WTC11 (cell line): ENCODE results near the gene EYS. TPM values are rescaled to one million over a fixed set of nuclear protein-coding genes. Genes with fewer than 3 reads are reported as not detected.
"Not testable (repeated sequence)": the region's sequence is repeated elsewhere in the genome, so short reads cannot be mapped to it uniquely, and the experiment has no call there.

ENCODE experiments used
- ATAC-seq: fragments of 200-7000 bp; cut with Tn5 transposase; 2 replicates; pipeline ENCODE4 v1.10.0; 2021; ENCODE audit warnings: mild to moderate bottlenecking, moderate library complexity
- CTCF ChIA-PET: fragments of 300-600 bp; sonication (Branson Sonifier 250); formaldehyde crosslinking; loops from one replicate; lab custom pipeline; 2021; ENCODE audit warnings: antibody characterized with exemption; lab: Charles Lee
- POLR2A ChIA-PET: fragments of 350-600 bp; sonication (Branson Sonifier 250); formaldehyde crosslinking; loops from one replicate; lab custom pipeline; 2021; ENCODE audit warnings: antibody characterized with exemption; lab: Charles Lee
- DNase-seq: peaks from one replicate; pipeline ENCODE4 v3.0.0; 2021; ENCODE audit warnings: low spot score
- H3K27ac Mint-ChIP-seq: 2 replicates; pipeline ENCODE4 v1.8.0; 2021; ENCODE audit warnings: mixed read lengths
- H3K27me3 Mint-ChIP-seq: 2 replicates; pipeline ENCODE4 v1.8.0; 2021; ENCODE audit warnings: low read depth, mild to moderate bottlenecking, moderate library complexity, mixed read lengths
- H3K36me3 Mint-ChIP-seq: 2 replicates; pipeline ENCODE4 v1.8.0; 2021; ENCODE audit warnings: mixed read lengths
- H3K4me1 Mint-ChIP-seq: 2 replicates; pipeline ENCODE4 v1.8.0; 2022; ENCODE audit warnings: mixed read lengths
- H3K4me3 Mint-ChIP-seq: 2 replicates; pipeline ENCODE4 v1.8.0; 2021; ENCODE audit warnings: mild to moderate bottlenecking, moderate library complexity, mixed read lengths
- H3K9me3 Mint-ChIP-seq: 2 replicates; pipeline ENCODE4 v1.8.0; 2021; ENCODE audit warnings: mixed read lengths
- AR ChIP-seq: fragments of 250-450 bp; sonication (Bioruptor Pico); IDR thresholded peaks from 2 replicates; pipeline ENCODE4 v1.9.0; 2021; ENCODE audit warnings: mild to moderate bottlenecking
- CBFB ChIP-seq: sonication (generic); formaldehyde crosslinking; IDR thresholded peaks from 2 replicates; pipeline ENCODE4 v1.8.1; 2022; ENCODE audit warnings: mild to moderate bottlenecking, low read depth, missing genetic modification reagents
- CDX4 ChIP-seq: fragments of 250-450 bp; sonication (Bioruptor Pico); IDR thresholded peaks from 2 replicates; pipeline ENCODE4 v1.9.0; 2021; ENCODE audit warnings: moderate library complexity, mild to moderate bottlenecking, inconsistent platforms, borderline replicate concordance
- CREM ChIP-seq: sonication (generic); formaldehyde crosslinking; IDR thresholded peaks from 2 replicates; pipeline ENCODE4 v1.8.1; 2022; ENCODE audit warnings: mild to moderate bottlenecking, missing genetic modification reagents, moderate library complexity
- E2F1 ChIP-seq: sonication (generic); formaldehyde crosslinking; IDR thresholded peaks from 2 replicates; pipeline ENCODE4 v1.8.0; 2022; ENCODE audit warnings: mild to moderate bottlenecking, missing genetic modification reagents
- E2F5 ChIP-seq: sonication (generic); formaldehyde crosslinking; IDR thresholded peaks from 2 replicates; pipeline ENCODE4 v1.8.1; 2022; ENCODE audit warnings: mild to moderate bottlenecking, moderate library complexity, missing genetic modification reagents
- ERG ChIP-seq: fragments of 250-450 bp; sonication (Bioruptor Pico); IDR thresholded peaks from 2 replicates; pipeline ENCODE4 v1.8.0; 2021; ENCODE audit warnings: mild to moderate bottlenecking
- FOXP1 ChIP-seq: sonication (generic); formaldehyde crosslinking; IDR thresholded peaks from 2 replicates; pipeline ENCODE4 v1.8.0; 2022; ENCODE audit warnings: missing genetic modification reagents, mild to moderate bottlenecking, moderate library complexity, borderline replicate concordance
- GRHL2 ChIP-seq: fragments of 250-450 bp; sonication (Bioruptor Pico); IDR thresholded peaks from 2 replicates; pipeline ENCODE4 v1.8.0; 2022; ENCODE audit warnings: mild to moderate bottlenecking, moderate library complexity; ENCODE audit not compliant: insufficient replicate concordance, severe bottlenecking
- IRF1 ChIP-seq: sonication (generic); formaldehyde crosslinking; IDR thresholded peaks from 2 replicates; pipeline ENCODE4 v1.8.0; 2023; ENCODE audit warnings: missing genetic modification reagents
- JUN ChIP-seq: sonication (generic); formaldehyde crosslinking; IDR thresholded peaks from 2 replicates; pipeline ENCODE4 v1.8.0; 2023; ENCODE audit warnings: mild to moderate bottlenecking, missing genetic modification reagents
- NFATC4 ChIP-seq: fragments of 250-450 bp; sonication (Bioruptor Pico); IDR thresholded peaks from 2 replicates; pipeline ENCODE4 v1.9.0; 2021; ENCODE audit warnings: mild to moderate bottlenecking
- NFYB ChIP-seq: sonication (generic); formaldehyde crosslinking; conservative IDR thresholded peaks from 2 replicates; pipeline ENCODE4 v1.8.0; 2022; ENCODE audit warnings: low read depth, missing genetic modification reagents
- NR3C1 ChIP-seq: sonication (generic); formaldehyde crosslinking; conservative IDR thresholded peaks from 2 replicates; pipeline ENCODE4 v1.8.1; 2023; ENCODE audit warnings: low read depth, mild to moderate bottlenecking, missing genetic modification reagents
- RELA ChIP-seq: sonication (generic); formaldehyde crosslinking; IDR thresholded peaks from 2 replicates; pipeline ENCODE4 v1.8.1; 2022; ENCODE audit warnings: missing genetic modification reagents, mild to moderate bottlenecking, borderline replicate concordance
- ZBTB21 ChIP-seq: sonication (generic); formaldehyde crosslinking; IDR thresholded peaks from 2 replicates; pipeline ENCODE4 v1.8.1; 2023; ENCODE audit warnings: mild to moderate bottlenecking, missing genetic modification reagents, borderline replicate concordance
- ZNF138 ChIP-seq: sonication (generic); formaldehyde crosslinking; conservative IDR thresholded peaks from 2 replicates; pipeline ENCODE4 v1.8.1; 2022; ENCODE audit warnings: mild to moderate bottlenecking, moderate library complexity, missing genetic modification reagents
- ZNF219 ChIP-seq: sonication (generic); formaldehyde crosslinking; IDR thresholded peaks from 2 replicates; pipeline ENCODE4 v1.8.0; 2023; ENCODE audit warnings: missing genetic modification reagents, mild to moderate bottlenecking, borderline replicate concordance
- ZNF232 ChIP-seq: sonication (generic); formaldehyde crosslinking; IDR thresholded peaks from 2 replicates; pipeline ENCODE4 v1.8.0; 2022; ENCODE audit warnings: mild to moderate bottlenecking, missing genetic modification reagents
- ZNF532 ChIP-seq: fragments of 250-450 bp; sonication (Bioruptor Pico); IDR thresholded peaks from 2 replicates; pipeline ENCODE4 v1.9.0; 2021; ENCODE audit warnings: mild to moderate bottlenecking, borderline replicate concordance
- total RNA-seq: library from RNA; stranded (reverse); gene quantifications from 3 replicates; pipeline ENCODE4 v1.2.3, GENCODE V29; 2021

The EYS gene
- total RNA-seq, 1 experiment from 2014 or later, result not detected

- TF ChIP-seq ZNF138 (CRISPR knock-in tag) (no peak), CBFB (CRISPR knock-in tag) (no peak), JUN (no peak), NFATC4 (no peak), GRHL2 (no peak), CDX4 (CRISPR knock-in tag) (no peak), ZBTB21 (no peak), AR (CRISPR knock-in tag) (no peak), NFYB (no peak), ZNF219 (no peak), RELA (no peak), IRF1 (no peak), ZNF532 (CRISPR knock-in tag) (no peak), ZNF232 (CRISPR knock-in tag) (no peak), E2F5 (CRISPR knock-in tag) (no peak), ERG (CRISPR knock-in tag) (no peak), NR3C1 (no peak), CREM (CRISPR knock-in tag) (no peak), FOXP1 (CRISPR knock-in tag) (no peak), E2F1 (CRISPR knock-in tag) (no peak)
- TF ChIP-seq, all 79 proteins: peak for 0
- Mint-ChIP-seq H3K27ac (no peak overlapping the region), H3K4me3 (no peak overlapping the region), H3K9me3 (peaks cover 71% of the 10 kb centered on the region), H3K4me1 (no peaks in the 10 kb centered on the region), H3K36me3 (peaks cover 44% of the 10 kb centered on the region), H3K27me3 (peaks cover 2% of the 10 kb centered on the region; the same call in 1 of the 2 replicates)
- ChIA-PET POLR2A (no interaction called here), CTCF (no interaction called here)
- no peak for ATAC-seq
- no peak for DNase-seq
These were observed 1463.4 kb downstream of the EYS start for GRCh38 chr6:64243618-64244017.

GRCh38 chr6:64238908-64239307, 1468.1 kb downstream of the EYS start:
- DNase-seq, H3K4me1 Mint-ChIP-seq, H3K27me3 Mint-ChIP-seq, H3K27ac Mint-ChIP-seq, POLR2A ChIA-PET, ATAC-seq, CTCF ChIA-PET, H3K4me3 Mint-ChIP-seq: not testable (repeated sequence)
- Mint-ChIP-seq H3K9me3 (peaks cover 51% of the 10 kb centered on the region), H3K36me3 (peaks cover 31% of the 10 kb centered on the region)
